Measurements from ENCODE around the gene CPAMD8. TPM values are rescaled to one million over a fixed set of nuclear protein-coding genes. Genes with fewer than 3 reads are reported as not detected.
"Not testable (repeated sequence)": the region's sequence is repeated elsewhere in the genome, so short reads cannot be mapped to it uniquely, and the experiment has no call there.

The CPAMD8 gene
- total RNA-seq, 2 donors from 2014 or later, result 134 to 216 TPM

GRCh38 chr19:16945762-16946465, 80.7 kb downstream of the CPAMD8 start:
- Histone ChIP-seq H3K9me3 (no peaks in the 10 kb centered on the region), H3K4me3 (no peak overlapping the region), H3K4me1 (replicated peaks) (no peaks in the 10 kb centered on the region), H3K27ac (no peak overlapping the region), H3K27me3 (replicated peaks; ENCODE audit: insufficient read depth) (no peaks in the 10 kb centered on the region), H3K36me3 (no peaks in the 10 kb centered on the region)
- intact Hi-C loops (cut with DNase I), result no loop called here
- 86% methylated on average over 8 of the region's 8 CpGs for WGBS
- DNase-seq (ENCODE audit: low spot score), result no peak
- TF ChIP-seq POLR2AphosphoS5 (IDR thresholded peaks at IDR 0.05) (no peak), POLR2A (IDR thresholded peaks at IDR 0.05) (no peak), CTCF (IDR thresholded peaks at IDR 0.05) (no peak)

GRCh38 chr19:16945364-16945714, 81.3 kb downstream of the CPAMD8 start:
- Histone ChIP-seq H3K27me3 (replicated peaks; ENCODE audit: insufficient read depth) (no peaks in the 10 kb centered on the region), H3K4me1 (replicated peaks) (no peaks in the 10 kb centered on the region), H3K36me3 (no peaks in the 10 kb centered on the region), H3K9me3 (no peaks in the 10 kb centered on the region), H3K27ac (no peak overlapping the region), H3K4me3 (no peak overlapping the region)
- DNase-seq (ENCODE audit: low spot score), result no peak
- TF ChIP-seq POLR2AphosphoS5 (IDR thresholded peaks at IDR 0.05) (no peak), CTCF (IDR thresholded peaks at IDR 0.05) (no peak), POLR2A (IDR thresholded peaks at IDR 0.05) (no peak)
- intact Hi-C loops (cut with DNase I), result no loop called here
- 82% methylated on average over 11 of the region's 11 CpGs for WGBS

- no peaks in the 10 kb centered on the region for H3K9me3 ChIP-seq
- no peaks in the 10 kb centered on the region for H3K4me1 ChIP-seq (replicated peaks)
- DNase-seq (ENCODE audit: low spot score), result no peak
- intact Hi-C loops (cut with DNase I), result no loop called here
- no peaks in the 10 kb centered on the region for H3K27me3 ChIP-seq (replicated peaks; ENCODE audit: insufficient read depth)
- H3K27ac ChIP-seq, result no peak overlapping the region
- whole genome bisulfite sequencing, result 82% methylated on average over 12 of the region's 14 CpGs
- no peaks in the 10 kb centered on the region for H3K36me3 ChIP-seq
- H3K4me3 ChIP-seq, result no peak overlapping the region
- TF ChIP-seq CTCF (IDR thresholded peaks at IDR 0.05), result no peak
- TF ChIP-seq POLR2AphosphoS5 (IDR thresholded peaks at IDR 0.05), result no peak
These were observed 81.8 kb downstream of the CPAMD8 start for GRCh38 chr19:16944626-16945363.

- H3K4me3 ChIP-seq, result no peak overlapping the region
- 89% methylated on average over 13 of the region's 13 CpGs for WGBS
- no peak for DNase-seq (ENCODE audit: low spot score)
- no peaks in the 10 kb centered on the region for H3K4me1 ChIP-seq (replicated peaks)
- H3K27me3 ChIP-seq (replicated peaks; ENCODE audit: insufficient read depth), result no peaks in the 10 kb centered on the region
- no peaks in the 10 kb centered on the region for H3K36me3 ChIP-seq
- H3K9me3 ChIP-seq, result no peaks in the 10 kb centered on the region
- no peak overlapping the region for H3K27ac ChIP-seq
- intact Hi-C loops (cut with DNase I), result no loop called here
- TF ChIP-seq CTCF (IDR thresholded peaks at IDR 0.05) (no peak), POLR2A (IDR thresholded peaks at IDR 0.05) (no peak), POLR2AphosphoS5 (IDR thresholded peaks at IDR 0.05) (no peak)
These were observed 82.5 kb downstream of the CPAMD8 start for GRCh38 chr19:16943942-16944625.

- DNase-seq (ENCODE audit: low spot score); H3K27me3 ChIP-seq (replicated peaks; ENCODE audit: insufficient read depth); H3K4me1 ChIP-seq (replicated peaks); H3K4me3 ChIP-seq; H3K9me3 ChIP-seq; H3K36me3 ChIP-seq; H3K27ac ChIP-seq; intact Hi-C loops (cut with DNase I): not testable (repeated sequence)
- 98% methylated on average over 7 of the region's 7 CpGs for WGBS
These were observed 83.5 kb downstream of the CPAMD8 start for GRCh38 chr19:16943090-16943489.
